Measurements from ENCODE around the gene UBALD1.
A peak's percentile ranks its signal among the peaks of the same experiment; 100 is the strongest.

UBALD1 gene

GRCh38 chr16:4646773-4647643 is 32.3 kb upstream of the UBALD1 start:
- no peak for DNase-seq

- DNase-seq: no peak
Measured at GRCh38 chr16:4641895-4642294, 27.2 kb upstream of the UBALD1 start.

DNA sequence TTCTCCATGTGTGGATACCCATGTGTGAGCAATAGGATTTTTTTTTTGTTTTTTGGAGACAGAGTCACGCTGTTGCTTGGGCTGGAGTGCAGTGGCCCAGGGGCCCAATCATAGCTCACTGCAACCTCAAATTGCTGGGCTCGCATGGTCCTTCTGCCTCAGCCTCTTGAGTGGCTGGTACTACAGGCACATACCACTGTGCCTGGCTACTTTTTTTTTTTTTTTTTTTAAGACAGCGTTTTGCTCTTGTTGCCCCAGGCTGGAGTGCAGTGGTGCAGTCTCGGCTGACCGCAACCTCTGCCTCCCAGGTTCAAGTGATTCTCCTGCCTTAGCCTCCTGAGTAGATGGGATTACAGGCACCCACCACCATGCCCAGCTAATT is 26.6 kb upstream of the UBALD1 start:
- DNase-seq: no peak

GRCh38 chr16:4640572-4641305 is 26.1 kb upstream of the UBALD1 start:
- DNase-seq: peak; percentile 19

DNA sequence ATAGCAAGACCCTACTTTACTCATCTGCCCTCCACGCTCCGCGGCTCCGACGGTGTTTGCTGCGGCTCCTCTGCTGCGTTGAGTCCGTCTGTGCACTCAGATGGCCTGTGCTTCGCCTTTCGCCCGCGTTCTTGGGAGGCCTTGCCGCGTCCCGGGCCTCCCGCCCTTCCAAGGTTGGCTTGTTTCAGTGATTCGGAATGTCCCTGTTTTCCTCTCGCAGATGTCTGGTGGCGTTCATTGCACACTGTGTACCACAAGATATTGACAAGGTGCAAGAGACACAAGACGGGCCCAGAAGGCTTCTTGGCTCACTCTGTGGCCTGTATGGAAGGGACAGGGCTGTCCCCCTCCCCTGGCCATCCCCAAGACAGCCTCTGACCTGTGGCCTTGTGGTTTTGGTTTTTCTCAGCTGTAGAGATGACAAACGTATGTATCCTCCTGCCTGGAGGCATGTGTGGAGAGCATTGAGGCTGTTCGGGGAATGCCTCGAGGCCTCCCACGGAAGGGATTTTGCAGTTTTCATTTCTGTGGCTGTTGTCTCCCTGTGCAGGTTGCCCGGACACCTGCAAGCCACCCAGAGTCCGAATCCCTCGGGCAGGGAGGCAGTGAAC is 25.3 kb upstream of the UBALD1 start:
- DNase-seq: no peak

- DNase-seq: no peak
Measured at GRCh38 chr16:4637501-4638166, 22.9 kb upstream of the UBALD1 start.

GRCh38 chr16:4636196-4636595 is 21.5 kb upstream of the UBALD1 start:
- no peak for DNase-seq

GRCh38 chr16:4634768-4635167 is 20.1 kb upstream of the UBALD1 start:
- DNase-seq: no peak

DNA sequence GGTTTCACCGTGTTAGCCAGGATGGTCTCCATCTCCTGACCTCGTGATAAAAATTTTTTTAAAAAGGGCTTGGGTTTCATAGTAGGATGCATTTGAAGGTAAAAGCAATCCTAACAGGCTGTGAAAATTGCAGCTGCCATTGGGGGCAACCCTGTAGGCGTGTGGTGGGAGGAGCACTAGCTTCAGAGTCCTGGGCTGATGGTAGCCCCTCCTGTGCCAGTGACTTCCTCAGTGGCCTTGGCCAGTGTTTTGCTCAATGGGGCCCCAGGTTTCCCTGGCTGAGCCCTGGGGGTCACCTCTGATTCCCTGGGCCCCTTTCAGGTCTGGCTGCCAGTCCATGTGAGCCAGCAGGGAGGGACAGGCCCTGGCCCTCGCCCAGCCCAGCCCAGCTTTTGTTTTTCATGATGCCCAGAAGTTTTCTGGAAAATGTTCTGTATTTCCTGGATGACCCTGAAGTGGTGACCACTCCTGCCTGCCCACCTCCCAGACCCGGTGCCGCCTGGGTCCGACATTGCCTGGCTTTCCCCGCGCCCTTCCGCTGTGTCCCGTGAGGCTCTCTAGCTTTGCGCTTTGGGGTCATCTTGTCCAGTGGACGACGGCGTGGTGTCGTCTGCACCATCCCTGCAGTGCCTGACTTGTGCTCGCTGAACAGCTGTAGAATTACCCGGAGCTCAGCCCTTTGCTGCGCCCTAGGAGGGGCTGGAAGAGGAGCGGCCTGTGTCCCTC is 19.4 kb upstream of the UBALD1 start:
- DNase-seq: no peak

DNA sequence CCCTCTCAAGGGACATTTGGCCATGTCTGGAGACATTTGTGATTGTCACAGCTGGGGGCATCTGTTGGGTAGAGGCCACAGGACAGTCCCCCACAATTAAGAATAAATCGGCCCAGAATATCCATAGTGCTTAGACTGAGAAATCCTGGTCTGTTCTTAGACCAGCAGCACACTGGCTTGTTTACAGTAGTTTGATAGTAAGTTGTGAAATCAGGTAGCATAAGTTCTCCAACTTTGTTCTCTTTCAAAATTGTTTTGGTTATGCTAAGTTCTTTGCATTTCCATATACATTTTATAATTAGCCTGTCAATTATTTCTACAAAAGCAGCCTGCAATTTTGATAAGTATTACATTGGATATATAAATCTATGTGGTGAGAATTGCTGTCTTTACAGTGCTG is 16.8 kb upstream of the UBALD1 start:
- no peak for DNase-seq

DNA sequence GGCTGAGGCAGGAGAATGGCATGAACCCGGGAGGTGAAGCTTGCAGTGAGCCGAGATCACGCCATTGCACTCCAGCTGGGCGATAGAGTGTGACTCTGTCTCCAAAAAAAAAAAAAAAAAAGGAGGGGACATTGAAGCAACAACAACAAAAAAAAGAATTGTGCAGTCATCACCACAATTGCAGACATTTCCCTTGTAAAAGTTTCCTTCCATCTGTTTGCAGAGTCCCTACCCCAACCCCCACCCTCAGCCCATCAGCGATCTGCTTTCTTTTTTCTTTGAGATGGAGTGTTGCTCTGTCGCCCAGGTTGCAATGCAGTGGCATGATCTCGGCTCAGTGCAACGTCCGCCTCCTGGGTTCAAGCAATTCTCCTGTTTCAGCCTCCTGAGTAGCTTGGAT is 13.6 kb upstream of the UBALD1 start:
- no peak for DNase-seq

- DNase-seq: no peak
Measured at GRCh38 chr16:4626396-4626795, 11.7 kb upstream of the UBALD1 start.

DNA sequence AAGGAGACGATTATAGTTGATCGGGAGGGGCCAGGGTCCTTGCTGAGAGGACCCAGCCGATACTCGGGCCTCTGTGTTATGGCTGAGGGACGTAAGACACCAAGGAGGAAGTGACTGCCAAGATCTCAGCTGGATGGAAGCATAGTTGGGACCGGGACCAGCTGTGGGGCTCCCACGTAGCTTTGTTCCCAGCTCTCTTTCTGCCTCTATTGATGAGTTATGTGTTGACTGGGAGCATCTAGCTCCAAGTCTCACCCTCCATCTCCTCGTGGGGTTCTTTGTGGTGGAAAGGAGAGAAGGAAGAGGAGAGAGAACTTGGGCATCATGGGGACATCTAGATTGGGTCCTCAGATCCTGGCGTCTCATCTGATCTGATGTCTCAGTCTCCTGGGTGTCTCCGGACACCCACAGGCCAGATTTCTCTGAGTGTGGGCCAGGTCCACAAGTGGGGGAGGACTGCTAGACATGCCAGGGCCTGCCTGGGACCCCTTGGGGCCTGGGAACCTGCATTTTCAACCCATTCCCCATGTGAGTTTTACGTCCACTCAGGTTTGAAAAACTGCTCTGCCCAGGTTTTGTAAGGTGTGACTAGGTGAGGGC is 11.0 kb upstream of the UBALD1 start:
- DNase-seq: no peak

DNA sequence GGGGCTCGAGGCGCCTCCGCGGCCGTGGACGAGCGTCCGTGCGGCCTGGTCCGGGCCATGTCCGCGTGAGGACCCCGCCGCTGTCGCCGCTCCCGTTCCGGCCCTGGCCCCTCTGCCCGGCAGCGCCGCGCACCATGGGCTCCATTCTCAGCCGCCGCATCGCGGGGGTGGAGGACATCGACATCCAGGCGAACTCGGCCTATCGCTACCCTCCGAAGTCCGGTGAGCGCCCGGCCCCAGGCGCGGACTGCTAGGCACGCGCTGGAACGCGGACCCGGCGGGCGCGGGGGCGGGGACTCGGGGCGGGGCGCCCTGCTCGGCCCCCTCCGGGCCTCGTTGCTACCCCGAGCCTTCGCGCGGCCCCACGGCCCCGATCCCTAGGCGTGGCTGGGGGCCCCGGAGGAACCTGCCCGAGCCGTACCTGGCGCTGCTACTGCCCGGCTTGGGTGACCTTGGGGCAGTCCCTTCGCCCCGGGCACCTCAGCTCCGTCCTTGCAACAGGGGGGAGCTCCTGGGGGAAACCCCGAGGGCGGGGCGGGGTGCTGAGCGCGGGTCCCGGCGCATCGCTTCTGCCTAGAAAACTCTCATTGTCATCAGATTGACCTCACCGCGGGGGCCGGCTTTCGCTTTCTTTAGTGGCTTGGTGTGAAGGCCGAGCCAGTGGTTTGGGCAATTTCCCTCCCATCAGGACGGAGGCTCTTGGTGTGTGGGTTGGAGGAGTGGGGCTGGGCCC is 10.3 kb upstream of the UBALD1 start:
- peak; percentile 56 for DNase-seq

DNA sequence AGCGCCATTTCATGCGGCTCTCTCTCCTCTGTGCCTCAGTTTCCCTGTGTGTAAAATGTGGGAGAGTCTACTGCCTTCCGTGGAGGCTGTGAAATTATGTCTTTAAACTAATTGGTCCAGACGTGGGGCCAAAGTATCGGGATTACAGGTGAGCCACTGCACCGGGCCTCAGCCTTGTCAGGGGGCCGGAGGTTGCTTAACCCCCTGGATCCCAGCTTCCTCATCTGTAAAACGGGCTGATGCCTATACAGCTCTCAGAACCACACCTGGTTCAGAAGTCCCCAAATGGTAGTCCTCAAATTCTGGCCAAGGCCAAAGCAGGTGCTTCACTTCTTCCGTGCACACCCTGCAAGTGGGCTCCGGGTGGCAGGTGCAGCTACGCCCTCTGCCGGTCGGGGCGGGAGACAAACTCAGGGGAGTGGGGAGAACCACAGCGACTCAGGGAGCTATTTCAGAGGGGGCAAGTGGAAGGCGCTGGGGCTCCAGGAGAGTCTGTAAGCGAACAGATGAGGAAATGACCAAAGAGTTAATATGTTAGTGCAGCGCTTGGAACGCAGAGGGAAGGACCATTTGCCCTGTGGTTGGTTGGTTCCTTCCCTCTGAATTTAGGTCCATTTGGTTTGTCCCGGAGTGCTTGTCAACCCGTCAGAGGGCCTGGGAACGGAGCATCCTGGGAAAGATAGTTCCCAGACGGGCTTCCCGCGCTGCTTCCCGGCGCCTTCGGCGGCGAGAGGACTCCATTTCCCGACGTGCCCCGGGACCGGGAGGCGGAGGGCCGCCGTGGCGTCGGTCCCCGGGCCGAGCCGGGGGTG is 9.5 kb upstream of the UBALD1 start, which contains the start of gene MGRN1:
TSS of gene MGRN1 (plus strand) at position 812 of the 812 bp plus-strand sequence. CDS start 135 bp downstream, outside the sequence.
- peak; percentile 98 for DNase-seq

DNA sequence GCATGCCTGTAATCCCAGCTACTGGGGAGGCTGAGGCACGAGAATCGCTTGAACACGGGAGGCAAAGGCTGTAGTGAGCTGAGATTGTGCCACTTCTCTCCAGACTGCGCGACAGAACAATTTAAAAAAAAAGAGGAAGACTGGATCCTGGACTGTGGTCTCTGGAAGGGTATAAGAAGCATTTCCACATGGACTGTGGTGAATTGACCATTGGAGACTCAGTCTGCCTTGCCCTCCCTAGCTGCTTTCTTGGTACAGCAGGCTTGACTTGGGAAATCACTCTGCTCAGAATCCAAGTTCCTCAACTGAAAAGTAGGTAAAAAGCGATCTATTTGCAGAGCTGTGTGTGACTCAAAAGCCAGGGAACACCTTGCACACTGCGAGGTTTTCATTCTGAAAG is 8.9 kb upstream of the UBALD1 start:
- DNase-seq: no peak

DNA sequence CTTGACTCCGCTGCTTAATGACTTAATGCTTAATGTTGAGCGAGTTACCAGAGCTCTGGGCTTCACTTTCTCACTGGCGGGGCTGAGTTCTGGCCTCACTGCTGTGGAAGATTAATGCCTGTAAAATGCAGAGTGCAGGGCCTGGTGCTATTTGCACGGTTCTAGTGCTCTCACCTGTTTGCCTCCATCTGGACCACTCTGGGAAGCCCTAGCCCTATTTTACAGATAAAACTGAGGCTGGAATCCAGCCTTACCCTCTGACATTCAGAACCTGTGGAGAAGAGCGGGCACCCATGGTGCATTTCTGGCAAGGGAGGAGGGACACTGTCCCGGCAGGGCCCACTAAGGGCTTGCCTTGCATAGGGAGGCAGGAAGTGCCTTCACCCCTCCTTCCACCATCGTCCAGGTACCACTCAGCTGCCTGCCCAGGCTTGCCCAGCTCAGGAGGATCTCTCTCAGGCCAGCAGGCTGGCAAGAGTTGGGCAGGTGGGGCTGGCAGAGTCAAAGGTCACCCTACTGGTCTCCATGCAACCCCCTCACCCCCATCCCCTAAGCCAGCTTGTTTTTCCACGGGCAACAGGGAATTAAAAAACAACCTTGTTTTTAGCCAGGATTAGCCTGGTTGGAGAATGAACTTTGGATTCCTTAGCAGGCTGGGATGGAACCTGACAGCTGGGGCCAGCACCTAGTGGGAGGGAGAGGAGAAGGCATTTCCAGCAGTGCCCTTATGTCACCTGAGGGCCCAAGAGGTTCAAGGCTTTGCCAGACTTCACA is 4.1 kb upstream of the UBALD1 start:
- no peak for DNase-seq

- DNase-seq: no peak
Measured at GRCh38 chr16:4617880-4618279, 3.2 kb upstream of the UBALD1 start.

Measured in fibroblast of skin of back (primary cell).